ENCODE results near the gene SLC40A1. TPM values are rescaled to one million over a fixed set of nuclear protein-coding genes. Genes with fewer than 3 reads are reported as not detected.

Gene SLC40A1
- polyA plus RNA-seq, 1 donor from 2014 or later, result 12.6 TPM

GRCh38 chr2:189583227-189584198 lies 2.9 kb upstream of the SLC40A1 start:
- Histone ChIP-seq H2AFZ (ENCODE audit: low read depth, low read length) (no peak overlapping the region), H3K4me3 (ENCODE audit: low read length) (no peak overlapping the region), H3K9me2 (ENCODE audit: insufficient read depth, low read length) (no peaks in the 10 kb centered on the region), H3K4me2 (ENCODE audit: low read length) (no peak overlapping the region), H3K27ac (ENCODE audit: low read length) (no peak overlapping the region), H4K20me1 (ENCODE audit: insufficient read depth) (no peaks in the 10 kb centered on the region), H3K9ac (ENCODE audit: low read length) (no peak overlapping the region), H3K9me3 (ENCODE audit: low read length) (no peaks in the 10 kb centered on the region), H3K79me2 (replicated peaks; ENCODE audit: insufficient read depth, low read length) (no peaks in the 10 kb centered on the region), H3F3A (ENCODE audit: insufficient read depth, low read length, poor library complexity, severe bottlenecking) (no peaks in the 10 kb centered on the region), H3K36me3 (ENCODE audit: insufficient read depth, low read length) (no peaks in the 10 kb centered on the region), H3K27me3 (ENCODE audit: insufficient read depth, low read depth, low read length) (peaks cover 43% of the 10 kb centered on the region)
- no peak for TF ChIP-seq SMC3 (conservative IDR thresholded peaks at IDR 0.05; ENCODE audit: poor library complexity)
- TF ChIP-seq RAD21 (conservative IDR thresholded peaks at IDR 0.05), result no peak
- no peak for TF ChIP-seq POLR2AphosphoS5 (IDR thresholded peaks at IDR 0.05)
- no peak for TF ChIP-seq EZH2 (IDR thresholded peaks at IDR 0.05; ENCODE audit: borderline replicate concordance, insufficient read depth, low read length, poor library complexity, severe bottlenecking)
- TF ChIP-seq TAF1 (IDR thresholded peaks at IDR 0.05; ENCODE audit: low read depth), result no peak
- no peak for TF ChIP-seq MXI1 (conservative IDR thresholded peaks at IDR 0.05; ENCODE audit: poor library complexity, severe bottlenecking)
- TF ChIP-seq REST (IDR thresholded peaks at IDR 0.05; ENCODE audit: borderline replicate concordance), result no peak
- no peak for TF ChIP-seq CTCF (IDR thresholded peaks at IDR 0.05; ENCODE audit: poor library complexity, severe bottlenecking)
- no peak for TF ChIP-seq EP300 (conservative IDR thresholded peaks at IDR 0.05; ENCODE audit: poor library complexity, severe bottlenecking)

GRCh38 chr2:189582809-189583192 lies 2.2 kb upstream of the SLC40A1 start:
- Histone ChIP-seq H3K4me2 (ENCODE audit: low read length) (no peak overlapping the region), H3K9ac (ENCODE audit: low read length) (no peak overlapping the region), H2AFZ (ENCODE audit: low read depth, low read length) (no peak overlapping the region), H3K9me3 (ENCODE audit: low read length) (no peaks in the 10 kb centered on the region), H3K27me3 (ENCODE audit: insufficient read depth, low read depth, low read length) (peaks cover 43% of the 10 kb centered on the region), H3K4me3 (ENCODE audit: low read length) (no peak overlapping the region), H3K27ac (ENCODE audit: low read length) (no peak overlapping the region), H3K9me2 (ENCODE audit: insufficient read depth, low read length) (no peaks in the 10 kb centered on the region), H3K79me2 (replicated peaks; ENCODE audit: insufficient read depth, low read length) (no peaks in the 10 kb centered on the region), H3K36me3 (ENCODE audit: insufficient read depth, low read length) (no peaks in the 10 kb centered on the region), H3F3A (ENCODE audit: insufficient read depth, low read length, poor library complexity, severe bottlenecking) (no peaks in the 10 kb centered on the region), H4K20me1 (ENCODE audit: insufficient read depth) (no peaks in the 10 kb centered on the region)
- TF ChIP-seq CTCF (IDR thresholded peaks at IDR 0.05; ENCODE audit: poor library complexity, severe bottlenecking), result no peak
- no peak for TF ChIP-seq SMC3 (conservative IDR thresholded peaks at IDR 0.05; ENCODE audit: poor library complexity)
- no peak for TF ChIP-seq RAD21 (conservative IDR thresholded peaks at IDR 0.05)
- TF ChIP-seq TAF1 (IDR thresholded peaks at IDR 0.05; ENCODE audit: low read depth), result no peak
- TF ChIP-seq REST (IDR thresholded peaks at IDR 0.05; ENCODE audit: borderline replicate concordance), result no peak
- no peak for TF ChIP-seq EP300 (conservative IDR thresholded peaks at IDR 0.05; ENCODE audit: poor library complexity, severe bottlenecking)
- TF ChIP-seq EZH2 (IDR thresholded peaks at IDR 0.05; ENCODE audit: borderline replicate concordance, insufficient read depth, low read length, poor library complexity, severe bottlenecking), result no peak
- TF ChIP-seq MXI1 (conservative IDR thresholded peaks at IDR 0.05; ENCODE audit: poor library complexity, severe bottlenecking), result no peak
- TF ChIP-seq POLR2AphosphoS5 (IDR thresholded peaks at IDR 0.05), result no peak

Measured in neural cell (in vitro differentiated cells).